Metanephros (tissue), 2 donors: ENCODE data around the gene DDX50. TPM values are rescaled to one million over a fixed set of nuclear protein-coding genes. Genes with fewer than 3 reads are reported as not detected.

Experiments
- small RNA-seq: library from RNA; depleted of rRNA; stranded (forward); fragments of <200 nt; gene quantifications from one replicate; pipeline ENCODE3, GENCODE V24; 2014; ENCODE audit warnings: low replicate concordance
- total RNA-seq: library from RNA; depleted of rRNA; stranded (reverse); fragments of >200 nt; gene quantifications from one replicate; pipeline ENCODE4 v1.2.3, GENCODE V29; 2014

DDX50 gene
- total RNA-seq = 36.4 TPM

GRCh38 chr10:68901105-68901927, at the start of gene DDX50:
DDX50 (plus strand) TSS chr10:68901315; CDS start chr10:68901385, 70 bp downstream.

GRCh38 chr10:68955832-68956532, 54.9 kb downstream of the DDX50 start, which contains the start of gene DDX21:
DDX21 (plus strand) TSS chr10:68956170; CDS start chr10:68956226, 56 bp downstream.

GRCh38 chr10:68988530-68989316, 87.6 kb downstream of the DDX50 start, which contains the start of gene KIFBP:
KIFBP (plus strand) TSS chr10:68988803; CDS start chr10:68988833, 30 bp downstream.

Small RNA genes lying within 50 kb of the gene (small RNA-seq; reads per million reads assigned to genes)
- gene RNU6-571P = not detected

Other genes with a start within 250 kb of the DDX50 start
- 45.4 TPM for gene CCAR1, start 180.1 kb upstream of the DDX50 start, total RNA-seq
- gene STOX1, start 73.8 kb upstream of the DDX50 start, total RNA-seq = 5.4 TPM
- gene DDX21, start 54.9 kb downstream of the DDX50 start, total RNA-seq = 29.7 TPM
- 21.4 TPM for gene KIFBP, start 87.5 kb downstream of the DDX50 start, total RNA-seq
- gene SRGN, start 186.8 kb downstream of the DDX50 start, total RNA-seq = 93.9 TPM
- gene VPS26A, start 222.9 kb downstream of the DDX50 start, total RNA-seq = 36.6 TPM